ENCODE results near the gene NT5M.

Gene NT5M

GRCh38 chr17:17328251-17328650 lies 25.1 kb downstream of the NT5M start:
- Histone ChIP-seq H3K27ac (no peak overlapping the region), H3K4me3 (no peak overlapping the region)

DNA sequence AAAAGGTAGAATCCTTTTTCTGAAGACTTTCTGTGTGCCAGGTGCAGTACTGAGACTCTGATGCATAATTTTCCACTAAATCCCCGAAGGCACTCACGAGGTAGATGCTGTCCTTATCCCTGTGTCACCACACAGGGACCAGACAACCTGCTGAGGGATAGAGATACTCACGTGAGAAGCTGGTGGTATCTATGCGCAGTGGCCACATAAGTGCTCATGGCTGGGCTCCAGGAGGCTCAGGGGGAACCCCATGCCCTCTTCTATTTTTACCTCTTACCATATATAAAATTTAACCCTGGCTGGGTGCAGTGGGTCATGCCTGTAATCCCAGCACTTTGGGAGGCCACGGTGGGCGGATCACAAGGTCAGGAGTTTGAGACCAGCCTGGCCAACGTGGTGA lies 38.3 kb downstream of the NT5M start:
- Histone ChIP-seq H3K4me3 (no peak overlapping the region), H3K27ac (no peak overlapping the region)

- no peak overlapping the region for H3K27ac ChIP-seq
Observed at GRCh38 chr17:17342242-17342945, 39.2 kb downstream of the NT5M start.

GRCh38 chr17:17343160-17343735 lies 40.1 kb downstream of the NT5M start:
- Histone ChIP-seq H3K27ac (no peak overlapping the region), H3K4me3 (no peak overlapping the region)

More at GRCh38 chr17:17342242-17342945, 39.2 kb downstream of the NT5M start:
- H3K4me3 ChIP-seq: no peak overlapping the region

DNA sequence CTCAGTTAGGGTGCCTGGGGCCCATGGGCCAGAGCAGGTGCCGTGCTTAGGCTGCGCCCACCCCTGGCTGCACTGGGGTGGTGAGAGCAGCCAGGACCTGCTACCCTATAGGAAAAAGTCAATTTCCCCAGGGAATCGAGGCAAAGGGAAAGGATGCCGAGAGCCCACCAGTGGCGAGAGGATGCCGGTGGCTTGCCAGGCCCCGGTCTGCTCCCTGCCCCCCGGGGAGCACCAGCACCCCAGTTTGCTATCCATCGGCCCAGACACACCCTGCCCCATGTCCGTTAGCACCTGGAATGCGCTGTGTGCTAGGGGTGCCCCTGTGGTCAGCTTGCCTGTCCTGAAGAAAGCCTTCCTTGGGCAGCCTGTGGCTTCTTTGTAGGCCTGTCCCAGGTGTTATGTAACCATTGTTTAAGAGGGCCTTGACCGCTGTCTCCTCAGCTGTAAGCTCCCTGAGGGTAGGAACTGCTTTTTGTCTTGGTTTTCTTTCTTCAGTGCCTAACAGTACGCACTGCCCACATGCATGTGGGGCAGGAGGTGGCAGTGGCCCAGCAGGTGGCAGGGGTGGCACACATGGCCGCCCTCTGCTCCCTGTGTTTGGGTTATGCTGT lies 40.8 kb downstream of the NT5M start:
- H3K4me3 ChIP-seq: no peak overlapping the region
- no peak overlapping the region for H3K27ac ChIP-seq

- H3K4me3 ChIP-seq: no peak overlapping the region
- H3K27ac ChIP-seq: no peak overlapping the region
Observed at GRCh38 chr17:17344507-17345293, 41.5 kb downstream of the NT5M start.

GRCh38 chr17:17345294-17345597 lies 42.1 kb downstream of the NT5M start:
- Histone ChIP-seq H3K4me3 (no peak overlapping the region), H3K27ac (no peak overlapping the region)

DNA sequence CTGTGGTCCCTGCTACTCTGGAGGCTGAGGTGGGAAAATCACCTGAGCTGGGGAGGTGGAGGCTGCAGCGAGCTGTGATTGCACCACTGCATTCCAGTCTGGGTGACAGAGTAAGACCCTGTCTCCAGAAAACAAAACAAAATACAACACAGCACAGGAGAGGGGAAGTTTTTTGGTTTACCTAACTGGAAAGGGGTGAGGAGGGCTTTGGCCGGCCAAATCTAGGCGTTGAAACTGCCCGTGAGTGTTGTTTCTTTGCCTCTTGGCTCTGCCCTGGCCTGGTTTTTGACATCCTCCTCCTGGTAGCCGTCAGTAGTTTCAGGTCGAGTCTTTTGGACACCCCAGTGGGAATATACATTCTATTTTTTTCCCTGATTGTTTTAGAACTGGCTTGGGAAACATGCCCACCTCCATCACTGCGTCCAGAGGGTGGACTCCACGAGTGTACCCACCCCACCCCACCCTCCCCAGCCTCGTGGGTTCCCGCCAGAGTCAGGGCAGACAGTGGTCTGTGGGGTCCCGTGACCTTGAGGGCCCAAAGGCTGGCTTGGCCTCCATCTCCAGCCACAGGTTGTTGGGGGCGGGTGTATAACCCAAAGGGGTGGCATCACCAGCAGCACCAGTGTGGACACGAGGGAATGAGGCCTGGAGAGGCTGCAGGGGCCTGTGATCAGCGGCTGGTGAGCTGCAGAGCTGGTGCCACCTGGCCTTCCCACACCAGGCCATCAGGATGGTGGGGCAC lies 42.7 kb downstream of the NT5M start:
- Histone ChIP-seq H3K27ac (no peak overlapping the region), H3K4me3 (no peak overlapping the region)

DNA sequence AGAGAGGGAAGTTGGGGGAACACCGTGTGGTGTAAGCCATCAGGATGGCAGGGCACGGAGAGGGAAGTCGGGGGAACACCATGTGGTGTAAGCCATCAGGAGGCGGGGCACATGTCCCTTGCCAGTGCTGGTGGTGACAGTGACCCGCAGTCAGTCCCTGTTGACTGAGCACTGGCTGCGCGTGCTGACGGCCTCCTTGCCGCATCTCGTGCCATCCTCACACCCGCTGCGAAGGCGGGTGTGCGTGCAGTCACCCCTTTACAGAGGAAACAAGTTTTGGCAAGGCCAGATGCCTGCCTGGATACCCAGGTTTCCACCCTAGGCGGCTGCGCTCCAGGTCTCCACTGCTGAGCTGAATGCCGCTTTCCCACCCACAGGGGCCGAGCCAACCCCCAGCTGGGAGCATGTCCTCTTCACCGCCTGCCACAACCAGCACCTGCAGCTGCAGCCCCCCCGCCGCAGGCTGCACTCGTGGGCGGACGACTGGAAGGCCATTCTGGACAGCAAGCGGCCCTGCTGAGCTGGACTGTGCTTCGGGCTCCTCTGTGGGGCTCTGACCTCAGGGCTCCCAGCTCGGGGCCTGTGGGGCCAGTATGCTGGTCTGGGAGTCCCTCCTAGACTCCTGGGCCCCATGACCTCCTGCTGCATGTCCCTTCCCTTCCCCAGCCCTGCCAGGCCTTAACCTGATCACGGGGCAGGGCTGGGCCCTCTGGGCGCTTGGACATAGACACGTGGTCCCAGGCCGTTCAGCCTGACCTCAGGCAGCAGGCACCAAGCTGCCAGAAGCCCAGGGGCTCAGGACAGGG lies 43.5 kb downstream of the NT5M start:
- Histone ChIP-seq H3K4me3 (no peak overlapping the region), H3K27ac (no peak overlapping the region)

DNA sequence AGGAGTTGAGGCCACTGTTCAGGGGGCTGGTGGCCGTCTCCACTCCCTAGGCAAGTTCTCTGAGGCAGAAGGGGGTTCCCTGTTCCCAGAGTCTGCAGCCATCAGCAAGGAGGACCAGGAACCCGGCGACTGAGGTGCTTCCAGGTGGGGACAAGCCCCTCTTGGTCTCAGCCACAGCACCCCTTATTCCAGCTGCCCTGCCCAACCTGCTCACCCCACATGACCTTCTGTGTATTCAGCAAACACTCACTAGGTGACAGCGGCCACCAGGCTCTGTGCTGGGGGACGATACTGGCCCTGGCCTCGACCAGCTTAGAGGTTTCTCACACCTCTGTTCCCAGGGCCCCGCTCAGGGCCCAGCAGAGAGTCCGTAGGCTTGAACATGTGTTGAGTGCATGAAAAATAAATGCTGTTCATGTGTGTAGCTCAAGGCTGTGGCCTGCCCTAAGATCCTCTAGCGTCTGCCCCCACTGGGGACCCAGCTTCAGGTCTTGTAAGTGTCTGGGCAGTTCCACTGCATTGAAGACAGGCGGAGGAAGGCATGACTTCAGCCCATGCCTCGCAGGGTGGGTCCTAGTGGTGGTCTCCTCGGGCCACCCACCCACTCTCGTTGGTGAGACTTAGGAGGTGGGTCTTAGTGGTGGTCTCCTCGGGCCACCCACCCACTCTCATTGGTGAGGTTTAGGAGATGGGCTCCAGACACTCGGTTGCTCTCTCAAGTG lies 44.2 kb downstream of the NT5M start:
- Histone ChIP-seq H3K4me3 (no peak overlapping the region), H3K27ac (no peak overlapping the region)

- Histone ChIP-seq H3K4me3 (no peak overlapping the region), H3K27ac (no peak overlapping the region)
Observed at GRCh38 chr17:17347956-17348871, 45.0 kb downstream of the NT5M start.

DNA sequence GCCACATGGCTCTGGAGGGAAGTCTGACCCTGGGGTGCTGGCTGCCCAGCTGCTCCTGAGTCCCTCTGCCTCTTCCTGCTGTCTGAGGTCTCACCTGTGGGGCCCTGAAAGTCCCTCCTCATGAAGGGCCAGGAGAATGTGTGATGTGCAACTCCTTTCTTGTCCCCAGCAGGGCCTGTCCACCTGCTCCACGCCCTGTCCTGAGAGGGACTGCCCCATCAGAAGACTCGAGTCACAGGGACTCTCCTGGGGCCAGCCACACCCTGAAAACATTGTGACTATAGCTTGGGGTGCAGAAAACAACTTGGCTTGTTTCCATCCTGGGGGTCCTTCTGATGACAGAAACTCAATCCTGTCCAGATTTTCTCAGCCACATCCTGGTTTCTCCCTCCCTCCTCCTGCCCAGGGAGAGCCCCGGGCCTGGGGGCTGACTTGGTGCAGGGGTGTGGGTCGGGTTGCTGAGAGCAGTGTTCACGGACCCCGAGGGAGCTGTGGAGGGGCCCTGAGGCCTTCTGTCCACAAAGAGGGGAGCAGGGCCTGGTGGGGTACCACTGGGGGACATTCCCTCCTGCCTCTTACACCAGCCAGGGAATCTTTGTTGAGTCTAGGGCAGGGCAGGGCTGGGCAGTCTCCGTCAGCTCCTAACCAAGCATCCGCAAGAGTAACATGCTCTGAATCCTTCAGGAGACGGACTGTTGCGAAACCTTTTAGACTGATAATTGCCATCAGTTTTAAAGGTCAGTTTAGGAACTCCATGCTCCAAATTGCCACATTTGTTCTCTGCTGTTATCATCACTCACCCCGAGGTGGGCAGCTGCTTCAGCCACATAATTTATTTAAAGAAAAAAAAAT lies 45.9 kb downstream of the NT5M start:
- H3K27ac ChIP-seq: no peak overlapping the region

GRCh38 chr17:17349724-17350106 lies 46.5 kb downstream of the NT5M start:
- H3K27ac ChIP-seq: no peak overlapping the region
- H3K4me3 ChIP-seq: no peak overlapping the region

More for the DNA sequence above, 45.9 kb downstream of the NT5M start:
- no peak overlapping the region for H3K4me3 ChIP-seq

GRCh38 chr17:17350491-17351355 lies 47.5 kb downstream of the NT5M start:
- no peak overlapping the region for H3K4me3 ChIP-seq
- no peak overlapping the region for H3K27ac ChIP-seq

DNA sequence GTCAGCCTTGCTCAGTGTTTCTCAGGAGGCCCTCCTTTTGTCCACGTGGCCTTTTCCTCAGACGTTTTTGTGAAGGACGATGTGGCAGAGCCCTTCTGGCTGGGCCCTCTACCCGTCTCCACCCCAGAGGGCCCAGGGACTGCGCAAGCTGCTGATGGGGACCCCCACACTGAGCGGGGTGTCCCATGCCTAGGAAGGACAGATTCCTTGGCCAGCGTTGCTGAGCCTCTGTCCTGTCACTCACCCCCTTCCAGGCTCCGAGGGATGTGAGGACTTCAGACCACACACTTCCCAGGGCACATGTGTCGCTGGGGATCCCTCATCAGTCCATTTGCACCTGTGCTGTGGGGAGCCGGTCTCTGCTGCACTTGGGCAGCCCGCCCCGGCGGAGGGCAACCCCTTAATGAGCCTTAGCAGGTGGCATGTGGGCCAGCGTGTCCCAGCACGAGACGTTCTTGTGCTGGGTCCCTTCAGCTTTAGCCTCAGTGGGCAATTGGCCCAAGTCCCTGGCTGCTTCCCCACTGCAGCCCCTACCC lies 48.3 kb downstream of the NT5M start:
- Histone ChIP-seq H3K27ac (no peak overlapping the region), H3K4me3 (no peak overlapping the region)
